Trophoblast cell (in vitro differentiated cells and primary cell): ENCODE measurements around the gene ATP2C2.

Experiments used
- DNase-seq, 2 donors: peaks; one replicate each; pipeline ENCODE4 v3.0.0-alpha.2; 2016
- H2AFZ ChIP-seq: 2 replicates; pipeline ENCODE4 v1.6.1; 2013; ENCODE audit warnings: low read length, moderate library complexity, mild to moderate bottlenecking; ENCODE audit not compliant: insufficient read depth, poor library complexity
- H2AK5ac ChIP-seq: 2 replicates; pipeline ENCODE4 v1.6.1; 2013; ENCODE audit warnings: mild to moderate bottlenecking, low read length
- H2BK120ac ChIP-seq: 2 replicates; pipeline ENCODE4 v1.6.1; 2013; ENCODE audit warnings: low read length, mild to moderate bottlenecking, moderate library complexity; ENCODE audit not compliant: insufficient read depth, poor library complexity
- H2BK12ac ChIP-seq: 2 replicates; pipeline ENCODE4 v1.6.1; 2013; ENCODE audit warnings: mild to moderate bottlenecking, low read length, moderate library complexity
- H2BK5ac ChIP-seq: 2 replicates; pipeline ENCODE4 v1.6.1; 2013; ENCODE audit warnings: low read length, low read depth, moderate library complexity, mild to moderate bottlenecking; ENCODE audit not compliant: poor library complexity
- H3K14ac ChIP-seq: 2 replicates; pipeline ENCODE4 v1.6.1; 2013; ENCODE audit warnings: mild to moderate bottlenecking, low read length
- H3K18ac ChIP-seq: 2 replicates; pipeline ENCODE4 v1.6.1; 2013; ENCODE audit warnings: mild to moderate bottlenecking, low read length
- H3K23ac ChIP-seq: 2 replicates; pipeline ENCODE4 v1.6.1; 2013; ENCODE audit warnings: low read length
- H3K27ac ChIP-seq: 2 replicates; pipeline ENCODE4 v1.5.1; 2013; ENCODE audit warnings: low read depth, mild to moderate bottlenecking, inconsistent platforms, low read length, moderate library complexity
- H3K27me3 ChIP-seq: 2 replicates; pipeline ENCODE4 v1.6.1; 2013; ENCODE audit warnings: inconsistent platforms, mild to moderate bottlenecking, low read length, moderate library complexity; ENCODE audit not compliant: insufficient read depth
- H3K36me3 ChIP-seq, 2 experiments: 1 replicate in 1 of 2; 2 replicates in 1 of 2; pipeline ENCODE4 v1.6.1; 2013; ENCODE audit warnings: low read length in 2 of 2, mild to moderate bottlenecking in 2 of 2, moderate library complexity in 1 of 2; ENCODE audit not compliant: insufficient read depth in 2 of 2, control insufficient read depth in 1 of 2
- H3K4ac ChIP-seq: 2 replicates; pipeline ENCODE4 v1.6.1; 2013; ENCODE audit warnings: low read depth, mild to moderate bottlenecking, low read length, moderate library complexity
- H3K4me1 ChIP-seq, 2 experiments: 1 replicate in 1 of 2; 2 replicates in 1 of 2; pipeline ENCODE4 v1.6.1; 2013; ENCODE audit warnings: low read length in 2 of 2, mild to moderate bottlenecking in 2 of 2, moderate library complexity in 1 of 2; ENCODE audit not compliant: insufficient read depth in 2 of 2, control insufficient read depth in 1 of 2
- H3K4me2 ChIP-seq: 2 replicates; pipeline ENCODE4 v1.6.1; 2013; ENCODE audit warnings: inconsistent platforms, mild to moderate bottlenecking, low read length, moderate library complexity
- H3K4me3 ChIP-seq: 2 replicates; pipeline ENCODE4 v1.5.1; 2013; ENCODE audit warnings: mild to moderate bottlenecking, low read depth, low read length, inconsistent platforms
- H3K79me1 ChIP-seq: one replicate; pipeline ENCODE4 v1.6.1; 2013; ENCODE audit warnings: low read length
- H3K79me2 ChIP-seq: 2 replicates; pipeline ENCODE4 v1.6.1; 2013; ENCODE audit warnings: low read length, mild to moderate bottlenecking; ENCODE audit not compliant: control insufficient read depth, insufficient read depth, poor library complexity
- H3K9ac ChIP-seq: 2 replicates; pipeline ENCODE4 v1.6.1; 2013; ENCODE audit warnings: mild to moderate bottlenecking, low read length
- H3K9me3 ChIP-seq: 2 replicates; pipeline ENCODE4 v1.6.1; 2013; ENCODE audit warnings: low read depth, mild to moderate bottlenecking, control low read depth, inconsistent platforms, low read length; ENCODE audit not compliant: insufficient read depth
- H4K12ac ChIP-seq: 2 replicates; pipeline ENCODE4 v1.6.1; 2013; ENCODE audit warnings: low read depth, mild to moderate bottlenecking, low read length, moderate library complexity
- H4K8ac ChIP-seq: 2 replicates; pipeline ENCODE4 v1.6.1; 2013; ENCODE audit warnings: low read depth, mild to moderate bottlenecking, low read length, moderate library complexity
- H4K91ac ChIP-seq: one replicate; pipeline ENCODE4 v1.6.1; 2013; ENCODE audit warnings: low read depth, mild to moderate bottlenecking, low read length, moderate library complexity
- WGBS: extraction: QIAGEN DNeasy Blood & Tissue Kit; methylation state at CpG from one replicate; pipeline ENCODE4 v1.1.7; 2013; ENCODE audit warnings: missing lambda C conversion rate; ENCODE audit not compliant: insufficient read length, insufficient coverage; ENCODE audit errors: extremely low coverage; 5-methylcytosine and 5-hydroxymethylcytosine counted together

ATP2C2 gene

DNA sequence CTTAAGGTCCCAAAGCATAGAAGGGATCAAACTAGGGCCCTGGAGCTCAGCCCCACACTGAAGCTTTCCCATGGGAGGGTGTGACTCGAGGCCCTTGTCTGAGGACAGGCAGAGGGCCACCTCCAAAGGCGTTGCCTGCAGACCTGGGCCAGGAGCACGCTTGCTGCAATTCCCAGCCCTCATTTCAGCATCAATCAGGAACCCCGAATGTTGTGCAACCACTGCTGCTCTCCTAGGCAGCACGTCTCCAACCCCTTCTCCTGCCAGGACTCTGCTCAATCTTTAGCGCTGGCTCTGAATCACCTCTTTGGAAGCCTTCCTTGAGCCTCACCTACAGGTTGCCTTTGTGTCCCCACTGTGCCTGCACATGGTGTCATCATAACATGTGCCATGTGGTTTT is 14.0 kb upstream of the ATP2C2 start:
- Histone ChIP-seq H3K4me3 (no peak overlapping the region), H4K8ac (no peak overlapping the region), H4K12ac (no peak overlapping the region), H3K23ac (no peak overlapping the region), H3K18ac (no peak overlapping the region), H3K79me2 (no peaks in the 10 kb centered on the region), H3K9ac (no peak overlapping the region), H3K14ac (no peak overlapping the region), H2AK5ac (no peak overlapping the region), H3K27me3 (no peaks in the 10 kb centered on the region), H3K4me1 (peaks cover 11 to 14% of the 10 kb centered on the region in 2 experiments), H2BK12ac (no peak overlapping the region), H3K4me2 (no peak overlapping the region), H3K27ac (no peak overlapping the region), H3K36me3 (no peaks in the 10 kb centered on the region), H3K4ac (no peak overlapping the region), H2BK120ac (no peak overlapping the region), H4K91ac (no peak overlapping the region), H3K9me3 (peaks cover 2% of the 10 kb centered on the region), H2BK5ac (no peak overlapping the region), H3K79me1 (peaks cover 2% of the 10 kb centered on the region), H2AFZ (no peak overlapping the region)
- no CpG with 5 or more reads among the region's 6 CpGs for WGBS
- peak; percentile 11 to 48 for DNase-seq

DNA sequence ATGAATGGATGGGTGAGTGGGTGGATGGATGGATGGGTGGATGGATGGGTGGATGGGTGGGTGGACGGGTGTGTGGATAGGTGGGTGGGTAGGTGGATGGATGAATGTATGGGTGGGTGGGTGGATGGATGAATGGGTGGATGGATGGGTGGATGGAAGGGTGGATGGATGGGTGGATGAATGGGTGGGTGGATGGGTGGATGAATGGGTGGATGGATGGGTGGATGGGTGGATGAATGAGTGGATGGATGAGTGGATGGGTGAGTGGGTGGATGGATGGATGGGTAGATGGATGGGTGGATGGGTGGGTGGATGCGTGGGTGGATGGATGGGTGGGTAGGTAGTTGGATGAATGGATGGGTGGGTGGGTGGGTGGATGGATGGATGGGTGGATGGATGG is 13.2 kb upstream of the ATP2C2 start:
- Histone ChIP-seq H3K23ac (no peak overlapping the region), H3K4me3 (peak overlapping the region; percentile 18), H3K79me1 (peaks cover 2% of the 10 kb centered on the region), H4K8ac (no peak overlapping the region), H2BK5ac (no peak overlapping the region), H3K9me3 (peaks cover 2% of the 10 kb centered on the region), H3K27ac (no peak overlapping the region), H3K27me3 (no peaks in the 10 kb centered on the region), H3K4ac (no peak overlapping the region), H2AFZ (no peak overlapping the region), H2BK120ac (no peak overlapping the region), H4K12ac (no peak overlapping the region), H3K79me2 (no peaks in the 10 kb centered on the region), H3K14ac (no peak overlapping the region), H3K9ac (no peak overlapping the region), H2AK5ac (no peak overlapping the region), H3K18ac (no peak overlapping the region), H3K36me3 (no peaks in the 10 kb centered on the region), H4K91ac (no peak overlapping the region), H3K4me2 (no peak overlapping the region), H2BK12ac (no peak overlapping the region), H3K4me1 (peaks cover 17 to 18% of the 10 kb centered on the region in 2 experiments)
- 100% methylated on average over 1 of the region's 2 CpGs for WGBS
- no peak for DNase-seq

DNA sequence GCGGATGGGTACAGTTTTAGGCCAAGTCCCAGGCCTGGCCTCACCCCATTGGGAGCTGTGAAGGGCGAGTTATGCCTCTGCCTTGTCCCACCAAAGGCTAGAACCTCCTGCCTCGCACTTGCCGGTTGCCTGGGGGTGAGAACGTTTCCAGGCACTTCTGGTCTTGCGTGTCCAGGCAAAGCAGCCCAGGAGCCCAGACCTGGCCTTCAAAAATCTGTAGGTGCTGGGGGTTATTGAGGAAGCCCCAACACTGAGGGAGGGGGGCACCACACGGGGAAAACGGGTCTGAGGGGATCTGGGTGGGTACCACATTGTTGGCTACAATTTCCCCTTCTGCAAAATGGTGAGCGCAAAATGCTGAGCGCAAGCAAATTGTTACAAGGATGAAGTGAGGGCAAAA is 12.2 kb upstream of the ATP2C2 start:
- WGBS: no CpG with 5 or more reads among the region's 10 CpGs
- DNase-seq: no peak

DNA sequence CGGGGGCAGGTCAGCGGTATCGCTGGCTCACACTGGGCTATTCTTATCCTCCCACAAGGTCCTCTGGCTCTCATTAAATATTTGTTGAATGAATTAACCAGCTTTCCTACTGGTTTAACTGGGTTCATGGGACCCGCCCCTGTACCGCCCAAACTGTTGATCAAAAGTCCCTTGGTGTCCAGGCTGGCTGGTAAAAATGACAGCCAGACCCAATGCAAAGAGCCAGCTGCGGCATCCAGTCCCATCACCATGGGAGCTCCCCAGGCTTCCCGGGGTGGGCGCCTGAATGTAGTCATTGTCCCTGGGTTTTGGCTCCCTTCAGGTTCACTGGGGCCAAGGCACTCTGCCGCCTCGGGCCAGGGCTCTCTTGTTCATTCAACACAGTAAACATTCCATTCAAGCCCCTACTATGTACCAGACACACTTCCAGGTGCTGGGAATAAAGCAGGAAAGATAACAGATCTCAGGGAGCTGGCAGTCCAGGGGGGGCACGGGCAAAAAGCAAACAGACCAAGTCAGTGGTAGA is 11.7 kb upstream of the ATP2C2 start:
- no peak overlapping the region for H3K18ac ChIP-seq
- H4K91ac ChIP-seq: no peak overlapping the region
- H2AFZ ChIP-seq: no peak overlapping the region
- H3K36me3 ChIP-seq: no peaks in the 10 kb centered on the region
- H4K8ac ChIP-seq: no peak overlapping the region
- no peak overlapping the region for H2BK5ac ChIP-seq
- no peaks in the 10 kb centered on the region for H3K27me3 ChIP-seq
- DNase-seq: no peak
- no CpG with 5 or more reads among the region's 11 CpGs for WGBS
- H3K9ac ChIP-seq: no peak overlapping the region
- no peaks in the 10 kb centered on the region for H3K79me2 ChIP-seq
- no peak overlapping the region for H2BK120ac ChIP-seq
- peaks cover 25% of the 10 kb centered on the region in 2 experiments for H3K4me1 ChIP-seq
- no peaks in the 10 kb centered on the region for H3K9me3 ChIP-seq
- no peak overlapping the region for H3K23ac ChIP-seq
- no peak overlapping the region for H3K14ac ChIP-seq
- H3K4me3 ChIP-seq: no peak overlapping the region
- H3K27ac ChIP-seq: no peak overlapping the region
- H4K12ac ChIP-seq: no peak overlapping the region
- no peak overlapping the region for H3K4me2 ChIP-seq
- H3K79me1 ChIP-seq: peaks cover 2% of the 10 kb centered on the region
- no peak overlapping the region for H2AK5ac ChIP-seq
- no peak overlapping the region for H2BK12ac ChIP-seq
- no peak overlapping the region for H3K4ac ChIP-seq

More for the DNA sequence above, 12.2 kb upstream of the ATP2C2 start:
- H3K4me1 ChIP-seq: peaks cover 25% of the 10 kb centered on the region in 2 experiments
- H2BK5ac ChIP-seq: no peak overlapping the region
- H4K8ac ChIP-seq: no peak overlapping the region
- H3K4ac ChIP-seq: no peak overlapping the region
- no peak overlapping the region for H3K4me3 ChIP-seq
- no peak overlapping the region for H4K91ac ChIP-seq
- no peak overlapping the region for H3K4me2 ChIP-seq
- H2AFZ ChIP-seq: no peak overlapping the region
- peaks cover 2% of the 10 kb centered on the region for H3K79me1 ChIP-seq
- no peak overlapping the region for H2BK120ac ChIP-seq
- no peak overlapping the region for H4K12ac ChIP-seq
- no peak overlapping the region for H2AK5ac ChIP-seq
- H3K9me3 ChIP-seq: peaks cover under 1% of the 10 kb centered on the region
- no peak overlapping the region for H2BK12ac ChIP-seq
- H3K9ac ChIP-seq: no peak overlapping the region
- H3K14ac ChIP-seq: no peak overlapping the region
- no peak overlapping the region for H3K27ac ChIP-seq
- no peaks in the 10 kb centered on the region for H3K27me3 ChIP-seq
- H3K23ac ChIP-seq: no peak overlapping the region
- H3K18ac ChIP-seq: no peak overlapping the region
- H3K36me3 ChIP-seq: no peaks in the 10 kb centered on the region
- no peaks in the 10 kb centered on the region for H3K79me2 ChIP-seq
